ENCODE results near the gene WSCD1. TPM values are rescaled to one million over a fixed set of nuclear protein-coding genes. Genes with fewer than 3 reads are reported as not detected.

The WSCD1 gene
- total RNA-seq, 3 donors from 2014 or later (not counting 1 experiment from before 2014, with no cell fraction given), result 0.47 to 2.1 (median 1.9) TPM

- DNase-seq (no peak), ATAC-seq (no peak)
- TF ChIP-seq CTCF (IDR thresholded peaks at IDR 0.05), result no peak
- Mint-ChIP-seq H3K27me3 (ENCODE audit: low read depth in 2 of 2) (peaks cover 5 to 10% of the 10 kb centered on the region in 2 donors), H3K36me3 (no peaks in the 10 kb centered on the region), H3K27ac (no peak overlapping the region), H3K4me1 (no peaks in the 10 kb centered on the region), H3K9me3 (no peaks in the 10 kb centered on the region), H3K4me3 (no peak overlapping the region)
- no peaks in the 10 kb centered on the region for H3K9me3 ChIP-seq (ENCODE audit: control insufficient read depth, insufficient read depth, low read length)
- H3K27ac ChIP-seq (ENCODE audit: low read length), result no peak overlapping the region
- intact Hi-C loops (cut with micrococcal nuclease), result no loop called here
- no peak overlapping the region for H3K4me3 ChIP-seq (ENCODE audit: low read length)
- H3K27me3 ChIP-seq (ENCODE audit: control insufficient read depth, insufficient read depth, low read length), result no peaks in the 10 kb centered on the region
- WGBS (ENCODE audit: insufficient coverage), result 72% methylated on average over 7 of the region's 7 CpGs
- no peaks in the 10 kb centered on the region for H3K4me1 ChIP-seq (ENCODE audit: control insufficient read depth, insufficient read depth, low read length)
- no peaks in the 10 kb centered on the region for H3K36me3 ChIP-seq (ENCODE audit: control insufficient read depth, insufficient read depth, low read length)
These were observed 40.4 kb downstream of the WSCD1 start for GRCh38 chr17:6110592-6110991.

- no peaks in the 10 kb centered on the region for H3K9me3 ChIP-seq (ENCODE audit: control insufficient read depth, insufficient read depth, low read length)
- intact Hi-C loops (cut with micrococcal nuclease), result no loop called here
- peaks cover 0 to 2% of the 10 kb centered on the region in 2 donors for H3K9me3 Mint-ChIP-seq
- no peak overlapping the region for H3K27ac Mint-ChIP-seq
- H3K36me3 ChIP-seq (ENCODE audit: control insufficient read depth, insufficient read depth, low read length), result no peaks in the 10 kb centered on the region
- no peaks in the 10 kb centered on the region for H3K4me1 Mint-ChIP-seq
- ATAC-seq (no peak), DNase-seq (no peak)
- no peak for TF ChIP-seq CTCF (IDR thresholded peaks at IDR 0.05)
- no peaks in the 10 kb centered on the region for H3K4me1 ChIP-seq (ENCODE audit: control insufficient read depth, insufficient read depth, low read length)
- no peak overlapping the region for H3K4me3 Mint-ChIP-seq
- 95% methylated on average over 34 of the region's 34 CpGs for WGBS (ENCODE audit: insufficient coverage)
- H3K27me3 Mint-ChIP-seq (ENCODE audit: low read depth in 2 of 2), result peaks cover 0 to 3% of the 10 kb centered on the region in 2 donors
- H3K27ac ChIP-seq (ENCODE audit: low read length), result no peak overlapping the region
- no peaks in the 10 kb centered on the region for H3K27me3 ChIP-seq (ENCODE audit: control insufficient read depth, insufficient read depth, low read length)
- no peak overlapping the region for H3K4me3 ChIP-seq (ENCODE audit: low read length)
- H3K36me3 Mint-ChIP-seq, result no peaks in the 10 kb centered on the region
These were observed 50.2 kb downstream of the WSCD1 start for GRCh38 chr17:6120351-6120750.

- ATAC-seq (no peak), DNase-seq (no peak)
- Histone ChIP-seq H3K4me3 (ENCODE audit: low read length) (no peak overlapping the region), H3K4me1 (ENCODE audit: control insufficient read depth, insufficient read depth, low read length) (no peaks in the 10 kb centered on the region), H3K27ac (ENCODE audit: low read length) (no peak overlapping the region), H3K27me3 (ENCODE audit: control insufficient read depth, insufficient read depth, low read length) (no peaks in the 10 kb centered on the region), H3K9me3 (ENCODE audit: control insufficient read depth, insufficient read depth, low read length) (no peaks in the 10 kb centered on the region), H3K36me3 (ENCODE audit: control insufficient read depth, insufficient read depth, low read length) (no peaks in the 10 kb centered on the region)
- intact Hi-C loops (cut with micrococcal nuclease), result no loop called here
- Mint-ChIP-seq H3K36me3 (no peaks in the 10 kb centered on the region), H3K4me1 (no peaks in the 10 kb centered on the region), H3K9me3 (peaks cover 0 to 2% of the 10 kb centered on the region in 2 donors), H3K27ac (no peak overlapping the region), H3K4me3 (no peak overlapping the region), H3K27me3 (ENCODE audit: low read depth in 2 of 2) (no peaks in the 10 kb centered on the region)
- TF ChIP-seq CTCF (IDR thresholded peaks at IDR 0.05), result no peak
These were observed 54.7 kb downstream of the WSCD1 start for GRCh38 chr17:6124856-6125255.

GRCh38 chr17:6126768-6127167 is 56.6 kb downstream of the WSCD1 start:
- Mint-ChIP-seq H3K4me3 (no peak overlapping the region), H3K36me3 (no peaks in the 10 kb centered on the region), H3K9me3 (peaks cover 0 to 2% of the 10 kb centered on the region in 2 donors), H3K4me1 (no peaks in the 10 kb centered on the region), H3K27me3 (ENCODE audit: low read depth in 2 of 2) (peaks cover 0 to 4% of the 10 kb centered on the region in 2 donors), H3K27ac (no peak overlapping the region)
- H3K36me3 ChIP-seq (ENCODE audit: control insufficient read depth, insufficient read depth, low read length), result no peaks in the 10 kb centered on the region
- no peaks in the 10 kb centered on the region for H3K27me3 ChIP-seq (ENCODE audit: control insufficient read depth, insufficient read depth, low read length)
- DNase-seq (no peak), ATAC-seq (no peak)
- WGBS (ENCODE audit: insufficient coverage), result 91% methylated on average over 1 of the region's 1 CpG
- intact Hi-C loops (cut with micrococcal nuclease), result no loop called here
- no peak for TF ChIP-seq CTCF (IDR thresholded peaks at IDR 0.05)
- H3K9me3 ChIP-seq (ENCODE audit: control insufficient read depth, insufficient read depth, low read length), result no peaks in the 10 kb centered on the region
- no peak overlapping the region for H3K4me3 ChIP-seq (ENCODE audit: low read length)
- H3K27ac ChIP-seq (ENCODE audit: low read length), result no peak overlapping the region
- H3K4me1 ChIP-seq (ENCODE audit: control insufficient read depth, insufficient read depth, low read length), result no peaks in the 10 kb centered on the region
